ENCODE results near the gene SASH1. TPM values are rescaled to one million over a fixed set of nuclear protein-coding genes. Genes with fewer than 3 reads are reported as not detected.
"Not testable (repeated sequence)": the region's sequence is repeated elsewhere in the genome, so short reads cannot be mapped to it uniquely, and the experiment has no call there.

SASH1 gene
- polyA plus RNA-seq, 1 experiment: 32.2 TPM

DNA sequence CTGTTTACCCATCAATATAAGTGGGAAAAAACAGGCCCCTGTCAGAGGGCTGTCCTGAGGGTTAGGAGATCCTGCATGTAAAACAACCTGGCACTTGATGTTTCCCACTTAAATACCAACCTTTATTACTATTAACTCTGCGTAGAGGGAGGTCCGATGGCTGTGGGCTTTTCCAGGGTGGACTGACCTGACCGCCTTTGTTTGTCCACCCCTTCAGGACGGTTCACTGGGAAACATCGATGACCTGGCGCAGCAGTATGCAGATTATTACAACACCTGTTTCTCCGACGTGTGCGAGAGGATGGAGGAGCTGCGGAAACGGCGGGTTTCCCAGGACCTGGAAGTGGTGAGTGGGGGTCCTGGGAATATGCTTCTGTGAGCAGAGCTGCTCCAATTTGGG is 47.3 kb downstream of the SASH1 start:
- POLR2A ChIA-PET: no interaction called here
- TF ChIP-seq, protein P1, sequence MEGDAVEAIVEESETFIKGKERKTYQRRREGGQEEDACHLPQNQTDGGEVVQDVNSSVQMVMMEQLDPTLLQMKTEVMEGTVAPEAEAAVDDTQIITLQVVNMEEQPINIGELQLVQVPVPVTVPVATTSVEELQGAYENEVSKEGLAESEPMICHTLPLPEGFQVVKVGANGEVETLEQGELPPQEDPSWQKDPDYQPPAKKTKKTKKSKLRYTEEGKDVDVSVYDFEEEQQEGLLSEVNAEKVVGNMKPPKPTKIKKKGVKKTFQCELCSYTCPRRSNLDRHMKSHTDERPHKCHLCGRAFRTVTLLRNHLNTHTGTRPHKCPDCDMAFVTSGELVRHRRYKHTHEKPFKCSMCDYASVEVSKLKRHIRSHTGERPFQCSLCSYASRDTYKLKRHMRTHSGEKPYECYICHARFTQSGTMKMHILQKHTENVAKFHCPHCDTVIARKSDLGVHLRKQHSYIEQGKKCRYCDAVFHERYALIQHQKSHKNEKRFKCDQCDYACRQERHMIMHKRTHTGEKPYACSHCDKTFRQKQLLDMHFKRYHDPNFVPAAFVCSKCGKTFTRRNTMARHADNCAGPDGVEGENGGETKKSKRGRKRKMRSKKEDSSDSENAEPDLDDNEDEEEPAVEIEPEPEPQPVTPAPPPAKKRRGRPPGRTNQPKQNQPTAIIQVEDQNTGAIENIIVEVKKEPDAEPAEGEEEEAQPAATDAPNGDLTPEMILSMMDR (IDR thresholded peaks at IDR 0.05; ENCODE audit: insufficient read depth, low read depth, low read length): no peak
- no peak for DNase-seq (ENCODE audit: low read depth)
- Histone ChIP-seq H3K4me3 (ENCODE audit: low read depth, low read length) (no peak overlapping the region), H3K36me3 (ENCODE audit: control insufficient read depth, insufficient read depth, low read length) (no peaks in the 10 kb centered on the region), H3K27me3 (ENCODE audit: control insufficient read depth, insufficient read depth, low read length) (no peaks in the 10 kb centered on the region)
- CTCF ChIA-PET: no interaction called here

DNA sequence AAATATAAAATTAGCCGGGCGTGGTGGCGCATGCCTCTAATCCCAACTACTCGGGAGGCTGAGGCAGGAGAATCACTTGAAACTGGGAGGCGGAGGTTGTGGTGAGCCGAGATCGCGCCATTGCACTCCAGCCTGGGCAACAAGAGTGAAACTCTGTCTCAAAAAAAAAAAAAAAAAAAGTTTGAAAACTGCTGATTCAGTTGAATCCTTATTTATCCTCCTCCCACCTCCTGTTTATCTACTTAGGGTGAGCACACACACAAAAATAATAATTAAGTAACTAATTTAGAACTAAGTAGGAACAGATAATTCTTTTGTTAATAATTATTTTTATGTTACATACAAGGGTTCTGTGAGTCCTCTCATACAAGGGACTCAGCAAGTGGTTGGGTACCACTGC is 49.5 kb downstream of the SASH1 start:
- H3K36me3 ChIP-seq (ENCODE audit: control insufficient read depth, insufficient read depth, low read length); DNase-seq (ENCODE audit: low read depth); H3K27me3 ChIP-seq (ENCODE audit: control insufficient read depth, insufficient read depth, low read length); CTCF ChIA-PET; H3K4me3 ChIP-seq (ENCODE audit: low read depth, low read length); POLR2A ChIA-PET: not testable (repeated sequence)

DNA sequence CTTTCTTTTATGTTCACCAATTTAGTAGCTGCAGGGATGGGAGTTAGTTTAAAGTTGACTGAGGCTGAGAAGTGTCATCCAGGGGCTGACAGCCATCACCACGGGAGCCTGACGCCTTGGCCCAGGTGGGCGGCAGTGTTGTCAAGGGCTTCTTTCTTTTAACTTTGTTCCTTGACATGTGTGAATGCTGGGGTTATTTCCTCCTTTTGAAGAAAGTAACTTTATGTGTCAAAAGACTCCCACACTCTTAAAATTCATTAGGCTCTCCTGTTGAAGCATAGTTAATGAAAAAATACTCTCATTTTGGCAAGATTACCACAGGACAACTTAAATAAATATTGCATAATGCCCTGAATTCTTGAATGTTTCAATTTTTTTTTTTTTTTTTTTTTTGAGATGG is 50.0 kb downstream of the SASH1 start:
- no peak for DNase-seq (ENCODE audit: low read depth)
- ChIA-PET POLR2A (no interaction called here), CTCF (no interaction called here)
- no peaks in the 10 kb centered on the region for H3K27me3 ChIP-seq (ENCODE audit: control insufficient read depth, insufficient read depth, low read length)
- no peaks in the 10 kb centered on the region for H3K36me3 ChIP-seq (ENCODE audit: control insufficient read depth, insufficient read depth, low read length)
- no peak overlapping the region for H3K4me3 ChIP-seq (ENCODE audit: low read depth, low read length)
- TF ChIP-seq, protein P1 (IDR thresholded peaks at IDR 0.05; ENCODE audit: insufficient read depth, low read depth, low read length): no peak

DNA sequence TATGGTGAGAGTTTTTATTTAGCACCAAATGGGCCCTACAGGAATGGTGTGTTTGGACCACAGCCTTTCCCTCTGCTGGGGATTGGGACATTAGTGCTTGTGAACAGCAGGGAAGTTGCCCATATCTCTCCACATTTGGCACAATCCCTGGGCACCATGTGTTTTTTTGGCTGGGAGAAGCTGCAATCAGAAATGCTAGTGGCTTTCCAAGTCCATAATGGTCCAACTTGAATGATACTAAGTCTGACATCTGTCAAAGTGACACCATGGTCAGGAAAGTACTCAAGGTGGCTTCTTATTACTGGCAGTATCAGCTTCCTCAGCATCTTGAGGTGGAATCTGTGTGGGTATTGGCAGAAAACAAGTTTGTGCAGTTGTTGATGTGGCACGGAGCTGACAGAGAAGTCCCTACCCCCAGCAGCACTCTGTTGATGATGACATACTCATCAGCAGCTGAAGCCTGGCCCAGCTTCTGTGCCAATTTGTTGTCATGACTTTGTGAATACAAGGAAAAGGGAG is 53.0 kb downstream of the SASH1 start:
- POLR2A ChIA-PET: no interaction called here
- TF ChIP-seq, protein P1 (IDR thresholded peaks at IDR 0.05; ENCODE audit: insufficient read depth, low read depth, low read length): no peak
- CTCF ChIA-PET: no interaction called here
- Histone ChIP-seq H3K36me3 (ENCODE audit: control insufficient read depth, insufficient read depth, low read length) (no peaks in the 10 kb centered on the region), H3K27me3 (ENCODE audit: control insufficient read depth, insufficient read depth, low read length) (no peaks in the 10 kb centered on the region), H3K4me3 (ENCODE audit: low read depth, low read length) (no peak overlapping the region)
- no peak for DNase-seq (ENCODE audit: low read depth)

DNA sequence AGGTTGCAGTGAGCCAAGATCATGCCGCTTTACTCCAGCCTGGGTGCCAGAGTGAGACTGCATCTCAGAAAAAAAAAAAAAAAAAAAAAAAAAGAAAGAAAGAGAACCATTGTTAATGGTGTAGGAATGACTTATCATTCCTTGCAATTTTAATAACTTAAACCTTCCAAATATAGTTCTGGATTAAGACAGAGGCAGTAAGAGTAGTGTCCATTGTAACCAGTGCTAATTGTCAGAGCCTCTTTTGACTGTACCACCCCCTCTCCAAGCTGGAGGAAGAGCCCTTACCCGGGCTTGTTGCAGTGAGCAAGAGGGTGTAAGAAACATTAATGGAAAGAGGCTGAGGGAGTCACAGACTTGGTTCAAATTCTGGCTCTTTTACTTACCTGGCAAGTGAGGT is 53.8 kb downstream of the SASH1 start:
- CTCF ChIA-PET: no interaction called here
- H3K4me3 ChIP-seq (ENCODE audit: low read depth, low read length): no peak overlapping the region
- TF ChIP-seq, protein P1 (IDR thresholded peaks at IDR 0.05; ENCODE audit: insufficient read depth, low read depth, low read length): no peak
- DNase-seq (ENCODE audit: low read depth): no peak
- H3K36me3 ChIP-seq (ENCODE audit: control insufficient read depth, insufficient read depth, low read length): no peaks in the 10 kb centered on the region
- POLR2A ChIA-PET: no interaction called here
- no peaks in the 10 kb centered on the region for H3K27me3 ChIP-seq (ENCODE audit: control insufficient read depth, insufficient read depth, low read length)

DNA sequence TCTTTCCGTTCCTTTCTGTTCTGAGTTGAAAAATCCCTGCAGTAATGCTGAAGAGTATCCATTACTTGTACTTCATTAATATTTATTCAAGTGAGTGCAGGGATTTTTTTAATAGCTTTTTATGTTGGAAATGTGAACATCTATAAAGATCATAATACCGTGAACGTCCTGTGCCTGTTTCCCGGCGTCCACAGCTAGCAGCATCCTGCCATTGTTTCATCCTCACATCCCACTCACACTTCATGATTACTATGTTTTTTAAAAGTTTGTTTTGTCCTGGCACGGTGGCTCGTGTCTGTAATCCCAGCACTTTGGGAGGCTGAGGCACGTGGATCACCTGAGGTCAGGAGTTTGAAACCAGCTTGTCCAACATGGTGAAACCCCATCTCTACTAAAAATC is 54.3 kb downstream of the SASH1 start:
- no peak for DNase-seq (ENCODE audit: low read depth)
- Histone ChIP-seq H3K27me3 (ENCODE audit: control insufficient read depth, insufficient read depth, low read length) (no peaks in the 10 kb centered on the region), H3K36me3 (ENCODE audit: control insufficient read depth, insufficient read depth, low read length) (no peaks in the 10 kb centered on the region), H3K4me3 (ENCODE audit: low read depth, low read length) (no peak overlapping the region)
- TF ChIP-seq, protein P1 (IDR thresholded peaks at IDR 0.05; ENCODE audit: insufficient read depth, low read depth, low read length): no peak
- POLR2A ChIA-PET: no interaction called here
- CTCF ChIA-PET: no interaction called here

All from BJ (cell line).